GM10847 (cell line): ENCODE results near the gene VPS37C.
A peak's percentile ranks its signal among the peaks of the same experiment; 100 is the strongest.
"Not testable (repeated sequence)": the region's sequence is repeated elsewhere in the genome, so short reads cannot be mapped to it uniquely, and the experiment has no call there.

ENCODE experiments used
- POLR2A ChIP-seq: IDR thresholded peaks from 2 replicates; pipeline ENCODE4 v1.6.1; 2011; ENCODE audit not compliant: insufficient read length; ENCODE audit errors: extremely low read depth

VPS37C gene

GRCh38 chr11:61161190-61162091 lies at the start of gene VPS37C:
Gene VPS37C, minus strand, starts transcription at chr11:61161426. Its CDS starts 22,597 bp downstream, at chr11:61138829.
- peak; percentile 85 for TF ChIP-seq POLR2A

- TF ChIP-seq POLR2A: not testable (repeated sequence)
Measured at GRCh38 chr11:61202950-61203746, 41.9 kb upstream of the VPS37C start, which contains the start of gene PGA3. Gene PGA3, plus strand, starts transcription at chr11:61203515. Its CDS starts 50 bp downstream, at chr11:61203565.

GRCh38 chr11:61201476-61201875 lies 40.2 kb upstream of the VPS37C start:
- TF ChIP-seq POLR2A: no peak

- TF ChIP-seq POLR2A: no peak
Measured at GRCh38 chr11:61198948-61199523, 37.8 kb upstream of the VPS37C start.

GRCh38 chr11:61198361-61198760 lies 37.1 kb upstream of the VPS37C start:
- TF ChIP-seq POLR2A: no peak

- TF ChIP-seq POLR2A: no peak
Measured at GRCh38 chr11:61195719-61196118, 34.5 kb upstream of the VPS37C start.

- TF ChIP-seq POLR2A: no peak
Measured at GRCh38 chr11:61194981-61195695, 33.9 kb upstream of the VPS37C start.

- no peak for TF ChIP-seq POLR2A
Measured at GRCh38 chr11:61194169-61194671, 33.0 kb upstream of the VPS37C start.

- no peak for TF ChIP-seq POLR2A
Measured at GRCh38 chr11:61193596-61193995, 32.4 kb upstream of the VPS37C start.

- no peak for TF ChIP-seq POLR2A
Measured at GRCh38 chr11:61189933-61190332, 28.7 kb upstream of the VPS37C start.

GRCh38 chr11:61187505-61188130 lies 26.4 kb upstream of the VPS37C start:
- TF ChIP-seq POLR2A: no peak

- no peak for TF ChIP-seq POLR2A
Measured at GRCh38 chr11:61186504-61186903, 25.3 kb upstream of the VPS37C start.

- TF ChIP-seq POLR2A: no peak
Measured at GRCh38 chr11:61183645-61184044, 22.4 kb upstream of the VPS37C start.

- TF ChIP-seq POLR2A: no peak
Measured at GRCh38 chr11:61181489-61181888, 20.3 kb upstream of the VPS37C start.
